CD4-positive, alpha-beta T cell treated with Interleukin-15 for 4 hours (primary cell): Measurements from ENCODE around the gene NOB1.
"Not testable (repeated sequence)": the region's sequence is repeated elsewhere in the genome, so short reads cannot be mapped to it uniquely, and the experiment has no call there.

ENCODE experiments used
- DNase-seq: peaks from one replicate; pipeline ENCODE4 v3.0.0-alpha.2; 2020; ENCODE audit warnings: low spot score

Gene NOB1

GRCh38 chr16:69761983-69762813 is 7.5 kb upstream of the NOB1 start, which contains the start of gene WWP2:
Gene WWP2 (plus strand): TSS chr16:69762332. CDS start chr16:69787011, 24,679 bp downstream.
- DNase-seq, result peak; percentile 73

GRCh38 chr16:69757375-69757774 is 2.6 kb upstream of the NOB1 start:
- DNase-seq, result not testable (repeated sequence)

DNA sequence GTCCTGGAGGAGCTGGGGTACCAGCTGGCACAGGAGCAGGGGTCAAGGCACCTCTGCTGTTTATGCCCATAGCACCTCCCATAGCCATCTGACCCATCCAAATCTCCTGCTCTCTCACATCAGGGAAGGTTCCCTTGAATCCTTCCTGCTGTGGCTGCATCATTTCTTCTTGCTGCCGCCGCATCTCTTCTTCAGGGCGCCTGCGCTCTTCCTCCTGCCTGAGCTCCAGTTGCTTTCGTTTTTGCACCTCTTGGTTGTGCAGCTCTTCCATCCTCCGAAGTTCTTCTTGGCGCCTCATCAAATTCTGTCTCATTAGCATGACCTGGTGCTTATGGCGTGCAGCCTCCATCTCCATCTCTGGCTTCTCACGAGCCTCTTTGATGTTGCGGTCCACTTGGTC is 2.0 kb upstream of the NOB1 start:
- no peak for DNase-seq

GRCh38 chr16:69754143-69754468 is 620 bp downstream of the NOB1 start:
- DNase-seq, result no peak

DNA sequence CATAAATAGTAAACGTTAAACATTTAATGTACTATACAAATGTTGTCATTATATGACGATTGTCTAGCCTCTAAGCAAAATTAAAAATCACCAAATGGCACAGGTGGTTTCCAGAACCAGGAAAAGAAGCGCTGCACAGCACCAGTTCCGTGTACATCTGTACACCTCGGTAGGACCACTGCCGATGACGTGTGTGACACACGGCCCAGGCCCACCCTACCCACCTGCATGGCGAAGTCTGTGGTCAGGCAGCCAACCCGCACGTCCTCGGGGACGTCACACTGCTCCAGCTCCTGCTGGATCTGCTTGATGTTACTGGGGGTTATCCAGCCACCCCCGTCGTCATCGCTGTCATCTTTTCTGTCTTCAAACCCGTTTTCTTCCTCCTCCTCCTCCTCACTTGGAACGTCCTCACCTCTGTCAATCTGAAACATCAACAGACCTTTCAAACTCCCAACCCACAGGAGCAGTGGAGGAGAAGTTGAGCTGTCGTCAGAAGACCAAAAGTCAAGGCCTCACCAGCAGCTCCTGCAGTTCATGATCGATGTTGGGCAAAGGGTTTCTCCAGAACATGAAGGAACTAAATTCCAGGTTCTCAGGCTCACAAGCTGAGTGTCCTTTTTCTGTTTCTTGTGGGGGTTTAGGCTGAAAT is 5.9 kb downstream of the NOB1 start:
- DNase-seq, result no peak

GRCh38 chr16:69747115-69747514 is 7.6 kb downstream of the NOB1 start:
- no peak for DNase-seq

- DNase-seq, result no peak
Measured at GRCh38 chr16:69745959-69746358, 8.8 kb downstream of the NOB1 start.

DNA sequence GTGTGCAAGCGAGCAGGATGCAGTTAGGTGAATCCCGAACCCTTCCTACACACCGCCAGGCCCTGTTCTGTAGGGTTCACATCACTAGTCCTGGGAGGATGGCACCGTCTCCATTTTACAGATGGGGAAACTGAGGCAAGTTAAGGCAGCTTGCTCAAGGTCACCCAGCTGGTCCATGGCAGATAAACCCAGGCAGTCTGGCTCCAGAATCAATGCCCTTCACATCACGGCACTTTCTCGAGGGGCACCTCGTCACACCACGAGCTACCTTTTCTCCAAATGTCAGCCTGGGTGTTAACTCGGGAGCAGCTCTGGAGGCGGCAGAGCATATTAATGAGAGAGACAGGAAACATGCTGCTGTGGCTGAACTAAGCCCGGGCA is 9.5 kb downstream of the NOB1 start:
- DNase-seq, result no peak

GRCh38 chr16:69744363-69745231 is 10.1 kb downstream of the NOB1 start:
- no peak for DNase-seq

DNA sequence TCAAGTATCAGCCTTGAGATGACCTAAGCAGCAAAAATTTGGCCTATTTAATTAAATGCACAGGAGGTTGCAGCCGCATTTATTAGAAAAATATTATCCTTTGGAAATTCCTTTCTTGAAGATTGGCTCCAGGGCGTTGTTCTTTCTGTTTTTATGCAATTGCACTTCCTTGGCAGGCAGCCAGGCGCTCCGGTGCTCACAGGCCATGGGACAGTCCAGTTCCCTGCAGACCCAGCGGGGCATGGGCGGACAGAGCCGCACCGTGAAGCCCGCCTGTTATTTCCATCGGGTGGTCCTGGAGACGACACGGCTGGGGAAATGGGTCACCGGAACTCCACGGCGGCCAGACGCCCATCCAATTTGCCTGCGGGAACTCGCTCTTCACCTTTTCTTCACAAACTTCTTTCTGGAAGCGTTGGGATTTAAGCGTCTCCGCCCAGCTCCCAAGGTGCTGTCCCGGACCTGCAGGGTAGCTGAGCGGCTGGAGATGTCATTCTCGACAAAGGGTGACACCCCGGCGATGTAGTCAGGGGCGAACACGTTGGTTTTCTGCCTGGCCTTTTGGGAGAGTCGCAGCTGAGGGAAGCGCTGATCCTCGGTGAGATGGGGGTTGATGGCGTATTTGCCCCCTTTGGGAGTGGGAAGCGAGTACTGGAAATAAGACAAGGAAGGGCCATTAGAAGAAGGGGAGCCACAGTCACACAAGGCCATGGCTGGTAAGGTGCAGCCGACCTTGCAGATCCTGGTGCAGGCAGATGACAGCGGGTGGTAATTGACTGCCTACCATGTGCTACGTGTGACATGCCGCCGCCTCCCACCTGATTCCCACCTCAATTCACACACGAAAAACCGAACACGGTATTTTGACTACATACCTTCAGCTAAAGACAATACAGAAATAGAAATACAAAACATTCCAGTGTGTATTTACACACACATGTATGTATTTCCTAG is 12.5 kb downstream of the NOB1 start:
- no peak for DNase-seq

DNA sequence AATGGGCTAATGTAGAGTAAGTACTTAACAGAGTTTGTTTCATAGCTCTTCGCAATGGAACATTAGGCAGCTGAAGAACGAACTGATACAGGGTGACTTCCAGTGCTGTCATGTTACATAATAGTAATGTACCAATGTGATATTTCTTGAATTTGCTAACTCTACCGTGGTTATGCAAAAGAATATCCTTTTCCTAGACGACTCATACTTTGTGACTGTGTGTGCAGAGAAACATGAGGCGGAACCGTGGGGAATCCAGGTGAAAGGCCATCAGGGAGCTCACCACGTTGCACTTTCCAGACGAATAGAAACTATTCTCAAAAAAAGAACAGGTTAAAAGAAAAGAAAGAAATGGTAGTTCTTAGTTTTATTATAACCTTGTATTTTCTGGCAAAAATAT is 13.2 kb downstream of the NOB1 start:
- DNase-seq, result no peak

DNA sequence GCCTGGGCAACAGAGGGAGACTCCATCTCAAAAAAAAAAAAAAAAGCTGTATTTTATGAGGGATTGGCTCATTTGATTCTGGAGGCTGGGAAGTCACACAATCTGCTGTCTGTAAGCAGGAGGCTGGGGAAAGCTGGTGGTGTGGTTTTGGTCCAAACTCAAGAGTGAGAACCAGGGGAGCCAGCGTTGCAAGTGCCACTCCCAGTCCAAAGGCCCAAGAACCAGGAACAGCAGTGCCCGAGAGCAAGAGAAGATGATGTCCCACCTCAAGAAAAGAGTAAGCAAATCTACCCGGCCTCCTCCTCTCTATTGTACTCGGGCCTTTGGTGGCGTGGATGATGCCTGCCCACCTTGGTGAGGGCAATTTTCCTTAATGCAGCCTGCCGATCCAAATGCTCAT is 22.6 kb downstream of the NOB1 start:
- no peak for DNase-seq

GRCh38 chr16:69731280-69731679 is 23.4 kb downstream of the NOB1 start:
- not testable (repeated sequence) for DNase-seq

GRCh38 chr16:69729030-69729429 is 25.7 kb downstream of the NOB1 start:
- DNase-seq, result not testable (repeated sequence)

GRCh38 chr16:69727916-69728270 is 26.8 kb downstream of the NOB1 start:
- DNase-seq, result no peak

- peak; percentile 89 for DNase-seq
Measured at GRCh38 chr16:69726313-69727060, 28.2 kb downstream of the NOB1 start, which contains the start of gene NQO1. Gene NQO1 (minus strand): TSS chr16:69726560. CDS start chr16:69726439, 121 bp downstream.

GRCh38 chr16:69725480-69726312 is 29.0 kb downstream of the NOB1 start:
- no peak for DNase-seq

DNA sequence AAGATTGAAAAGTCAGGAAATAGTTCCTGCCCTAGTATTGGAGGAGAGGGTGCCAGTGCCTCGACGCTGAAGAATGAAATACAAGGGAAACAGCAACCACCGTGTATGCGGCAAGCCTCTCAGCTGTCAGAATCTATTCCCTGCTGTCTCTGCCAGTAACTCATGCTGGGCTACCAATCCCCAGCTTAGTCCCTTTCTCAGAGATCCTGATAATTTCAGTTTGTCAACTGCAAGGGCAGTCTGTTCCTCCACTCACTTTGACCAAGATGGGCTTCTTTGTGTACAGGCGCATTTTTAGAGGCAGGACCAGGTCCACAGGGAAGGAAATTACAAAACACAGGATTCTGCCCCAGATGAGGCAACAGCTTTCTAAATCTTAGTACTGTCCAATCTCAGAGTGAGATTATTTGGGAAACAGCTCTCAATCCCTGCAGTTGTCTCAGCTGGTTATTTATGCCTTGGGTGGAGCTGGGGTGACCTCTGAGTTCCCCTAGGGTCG is 29.7 kb downstream of the NOB1 start:
- no peak for DNase-seq

- no peak for DNase-seq
Measured at GRCh38 chr16:69724414-69724873, 30.3 kb downstream of the NOB1 start.
